Measurements from ENCODE around the gene KLHL35.

The KLHL35 gene

DNA sequence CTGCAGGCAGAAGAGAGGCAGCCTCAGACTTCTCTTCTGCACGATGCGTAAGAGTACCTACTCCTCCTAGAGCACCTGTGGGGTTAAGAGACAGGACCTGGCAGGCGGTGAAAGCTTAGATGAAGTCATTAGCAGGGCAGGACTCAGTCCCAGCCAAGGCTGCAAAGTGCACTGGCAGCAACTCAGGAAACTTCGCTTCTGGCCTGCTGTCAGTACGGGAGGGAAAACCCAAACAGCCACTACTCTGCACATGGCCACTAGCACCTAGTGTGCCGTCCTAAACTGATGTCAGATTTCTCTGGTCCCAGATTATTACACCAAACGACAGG lies 8.8 kb upstream of the KLHL35 start:
- DNase-seq = no peak

- no peak for DNase-seq
These were observed 8.2 kb upstream of the KLHL35 start for GRCh38 chr11:75440960-75441803.

DNA sequence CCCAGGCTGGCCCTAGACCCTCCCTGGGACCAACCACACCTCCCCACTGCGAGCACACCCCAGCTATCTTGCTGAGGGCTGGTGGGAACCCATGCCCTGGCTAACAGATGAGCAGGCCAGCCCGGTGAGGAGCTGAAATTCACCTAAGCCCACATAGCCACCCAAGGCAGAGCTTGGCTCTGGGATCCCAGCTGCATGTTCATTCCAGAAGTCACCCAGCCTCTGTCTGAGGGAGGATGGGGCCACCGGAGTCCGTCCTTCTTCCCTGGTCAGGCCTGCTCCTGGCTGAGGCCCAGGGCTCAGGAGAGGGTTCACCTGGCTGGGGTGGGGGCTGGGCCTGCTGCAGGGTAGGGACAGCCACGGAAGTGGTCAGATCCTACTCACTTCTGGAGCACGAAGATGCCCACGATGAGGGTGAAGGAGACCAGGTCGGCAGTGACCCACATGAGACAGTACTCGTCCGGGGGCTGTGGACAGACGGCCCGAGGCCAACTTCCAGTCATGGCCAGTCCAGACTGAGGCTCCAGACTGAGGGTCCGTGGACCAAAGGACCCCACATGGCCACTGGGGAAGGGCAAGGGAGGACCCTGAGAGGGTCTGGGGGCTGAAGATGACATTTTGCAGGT lies 6.6 kb upstream of the KLHL35 start:
- DNase-seq = no peak

GRCh38 chr11:75439026-75439425 lies 6.0 kb upstream of the KLHL35 start:
- DNase-seq = no peak

DNA sequence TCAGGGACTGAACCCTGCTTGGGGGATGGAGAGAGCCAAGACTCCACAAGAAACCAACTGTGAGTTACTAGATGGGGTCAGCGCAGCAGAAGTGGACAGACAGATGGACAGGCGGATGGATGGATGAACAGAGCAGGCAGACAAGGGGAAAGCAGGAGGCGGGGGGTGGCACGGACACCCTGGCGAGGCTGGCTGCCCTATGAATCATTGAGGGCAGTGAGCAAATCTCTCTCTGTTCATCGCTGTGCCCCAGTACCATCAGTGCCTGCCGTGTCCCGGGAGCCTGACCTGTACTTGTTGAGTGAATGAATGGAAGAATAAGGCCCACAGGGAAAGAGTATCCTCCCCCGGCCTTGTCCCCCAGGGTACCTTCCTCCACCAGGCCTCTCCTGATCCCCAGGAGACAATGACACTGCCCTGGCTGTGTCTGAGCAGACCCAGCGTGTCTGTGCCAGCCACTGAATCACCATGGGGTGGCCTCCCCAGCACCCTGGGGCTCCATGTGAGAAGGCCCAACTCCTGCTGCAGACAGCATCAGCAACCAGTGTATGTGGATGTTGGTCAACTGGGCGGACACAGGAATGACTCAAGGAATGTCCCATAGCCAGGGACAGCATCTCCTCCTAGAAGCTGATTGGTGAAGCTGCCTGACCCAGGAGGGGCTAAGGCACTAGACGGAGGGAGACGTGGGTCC lies 5.1 kb upstream of the KLHL35 start:
- no peak for DNase-seq

DNA sequence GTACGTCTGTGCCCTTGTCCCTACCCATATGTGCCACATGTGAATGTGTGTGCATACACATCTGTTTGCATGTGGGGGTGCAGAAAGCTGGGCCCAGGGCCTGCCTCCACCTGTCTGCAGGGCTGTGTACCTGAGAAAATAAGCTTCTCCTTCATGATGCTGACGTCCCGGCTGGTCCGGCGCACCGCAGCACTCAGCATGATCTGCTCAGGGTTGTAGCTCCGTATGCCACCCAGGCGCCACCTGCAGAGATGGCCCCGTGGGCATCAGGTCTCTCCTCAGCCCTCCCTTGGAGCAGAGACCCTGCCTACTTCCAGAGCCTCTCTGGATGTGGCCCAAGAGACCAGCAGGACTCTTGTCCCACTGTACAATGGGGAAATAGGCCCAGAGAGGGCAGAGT lies 3.8 kb upstream of the KLHL35 start:
- no peak for DNase-seq

GRCh38 chr11:75435571-75435925 lies 2.5 kb upstream of the KLHL35 start:
- no peak for DNase-seq

DNA sequence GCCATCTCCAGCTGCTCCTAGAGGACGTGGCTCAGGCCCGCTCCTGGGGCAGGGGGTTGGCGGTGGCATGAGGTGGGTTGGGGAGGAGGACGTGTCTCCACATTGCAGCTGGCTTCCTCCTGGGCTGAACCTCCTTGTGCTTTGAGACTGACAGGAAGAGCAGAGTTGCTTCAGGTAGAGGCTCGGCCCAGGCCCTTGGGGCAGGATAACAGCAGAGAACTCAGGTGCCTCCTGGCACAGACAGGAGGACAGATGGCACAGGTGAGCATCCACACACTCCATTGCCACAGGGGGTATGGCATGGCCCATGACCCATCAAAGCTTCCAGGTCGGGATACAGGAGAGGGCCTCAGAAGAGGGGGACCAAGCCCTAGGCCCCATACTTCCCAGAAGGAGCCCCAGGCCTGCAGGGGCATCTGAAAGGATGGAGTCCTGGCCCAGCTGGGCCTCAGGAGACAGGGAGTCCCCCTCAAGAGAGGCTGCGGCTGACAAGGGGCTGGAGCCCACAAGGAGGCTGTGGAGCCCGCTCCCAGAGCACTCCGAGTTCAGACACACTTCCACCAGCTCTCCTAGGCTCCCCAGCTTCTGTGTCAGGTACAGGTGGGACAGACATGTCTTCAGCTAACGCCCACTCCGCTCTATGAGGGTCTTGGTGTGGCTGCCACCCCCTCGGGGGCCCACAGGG lies 2.0 kb upstream of the KLHL35 start:
- DNase-seq = no peak

DNA sequence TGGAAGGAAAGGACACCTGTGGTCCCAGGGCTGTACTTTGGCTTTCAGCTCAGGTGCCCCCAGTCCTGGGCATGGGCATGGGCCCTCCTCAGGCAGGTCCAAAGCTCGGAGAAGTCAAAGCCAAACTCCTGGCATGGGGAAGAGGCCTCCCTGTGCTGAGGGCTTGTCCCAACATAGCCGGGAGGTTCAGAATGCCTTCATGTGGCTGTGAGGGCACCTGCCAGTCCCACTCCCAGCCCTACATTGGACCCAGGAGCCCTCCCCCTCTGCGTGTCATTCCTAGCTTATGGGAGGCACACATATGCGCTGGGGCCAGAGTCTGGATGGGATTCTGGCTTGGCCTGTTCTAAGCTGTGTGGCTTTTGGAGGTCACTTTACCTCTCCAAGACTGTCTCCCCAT lies 1.0 kb upstream of the KLHL35 start:
- DNase-seq = no peak

GRCh38 chr11:75433443-75433842 lies 440 bp upstream of the KLHL35 start:
- DNase-seq = no peak

- no peak for DNase-seq
These were observed 1.2 kb downstream of the KLHL35 start for GRCh38 chr11:75431533-75432525.

- no peak for DNase-seq
These were observed 2.1 kb downstream of the KLHL35 start for GRCh38 chr11:75430714-75431532.

DNA sequence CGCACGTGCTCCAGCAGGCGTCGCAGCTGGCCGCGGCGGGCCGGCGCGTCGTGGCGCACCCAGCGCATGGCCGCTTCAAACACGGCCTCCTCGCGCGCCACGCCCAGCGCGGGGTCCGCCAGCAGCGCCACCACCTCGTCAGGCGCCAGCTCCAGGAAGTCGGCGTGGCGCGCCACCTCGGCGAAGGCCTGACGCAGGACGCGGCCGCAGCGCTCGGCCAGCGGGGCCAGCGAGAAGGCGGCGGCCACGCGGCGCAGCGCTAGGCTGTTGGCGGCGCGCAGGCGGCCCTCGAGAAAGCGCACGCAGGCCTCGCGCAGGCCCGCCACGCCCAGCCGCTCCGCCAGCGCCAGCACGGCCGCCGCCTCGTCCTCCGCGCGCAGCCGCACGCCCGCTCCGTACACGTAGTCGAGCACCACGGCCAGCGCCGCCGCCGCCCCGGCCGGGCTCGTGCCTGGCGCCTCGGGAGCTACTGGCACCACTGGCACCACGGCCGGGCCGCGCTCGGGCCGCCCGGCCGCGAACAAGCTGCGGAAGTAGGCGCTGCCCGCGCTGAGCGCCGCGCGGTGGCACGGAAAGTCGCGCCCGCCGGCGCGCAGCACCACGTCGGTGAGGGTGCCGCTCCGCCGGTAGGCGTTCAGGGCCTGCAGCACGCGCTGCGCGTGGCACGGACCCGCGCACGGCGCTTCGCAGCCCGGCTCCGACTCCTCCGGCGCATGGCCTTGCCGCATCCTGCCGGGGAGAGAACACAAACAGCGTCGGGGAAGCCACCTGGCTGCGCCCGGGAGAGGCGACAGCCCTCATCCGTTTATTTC lies 2.9 kb downstream of the KLHL35 start:
- DNase-seq = peak; percentile 62

DNA sequence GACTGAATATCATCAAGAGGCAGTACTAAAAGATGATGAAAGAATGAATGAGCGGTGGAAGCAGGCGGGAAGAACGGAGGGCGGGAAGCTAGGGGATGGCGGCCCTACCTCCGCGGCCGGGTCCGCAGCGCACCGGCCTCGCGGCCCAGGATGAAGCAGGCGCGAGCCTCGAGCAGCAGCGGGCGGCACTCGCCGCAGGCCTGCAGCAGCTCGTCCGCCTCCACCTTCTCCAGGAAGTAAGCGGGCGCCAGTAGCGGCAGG lies 3.4 kb downstream of the KLHL35 start:
- DNase-seq = no peak

DNA sequence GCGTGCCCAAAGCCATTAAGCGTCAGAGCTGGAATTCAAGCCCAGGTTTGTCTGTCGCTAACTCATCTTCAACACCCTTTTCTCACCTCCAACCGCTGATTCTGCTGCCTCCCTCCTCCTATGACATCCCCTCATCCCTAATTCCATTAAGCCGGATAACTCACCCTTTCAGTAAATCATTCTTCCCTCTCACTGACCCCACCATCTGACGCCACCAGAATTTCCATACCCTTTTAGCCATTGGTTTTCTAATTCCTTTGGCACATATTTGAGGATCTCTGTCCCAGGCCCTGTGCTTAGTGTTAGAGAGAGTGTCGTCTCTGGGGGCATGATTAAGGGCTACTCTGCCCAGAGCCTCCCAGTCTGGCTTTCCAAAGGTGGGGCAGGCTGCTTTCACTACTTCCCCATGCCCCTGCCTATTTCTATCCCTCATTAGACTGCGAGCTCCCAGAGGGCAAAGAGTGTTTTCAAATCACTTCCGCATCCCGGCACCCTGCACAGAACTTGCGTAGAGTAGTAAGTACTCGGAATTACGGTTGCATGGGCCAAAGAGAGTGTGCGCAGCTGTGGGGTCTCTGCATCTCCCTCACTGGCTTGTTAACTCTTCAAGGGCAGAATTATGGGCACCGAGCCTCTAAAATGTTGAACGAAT lies 3.9 kb downstream of the KLHL35 start:
- DNase-seq = no peak

GRCh38 chr11:75428281-75428724 lies 4.7 kb downstream of the KLHL35 start:
- DNase-seq = peak; percentile 48

DNA sequence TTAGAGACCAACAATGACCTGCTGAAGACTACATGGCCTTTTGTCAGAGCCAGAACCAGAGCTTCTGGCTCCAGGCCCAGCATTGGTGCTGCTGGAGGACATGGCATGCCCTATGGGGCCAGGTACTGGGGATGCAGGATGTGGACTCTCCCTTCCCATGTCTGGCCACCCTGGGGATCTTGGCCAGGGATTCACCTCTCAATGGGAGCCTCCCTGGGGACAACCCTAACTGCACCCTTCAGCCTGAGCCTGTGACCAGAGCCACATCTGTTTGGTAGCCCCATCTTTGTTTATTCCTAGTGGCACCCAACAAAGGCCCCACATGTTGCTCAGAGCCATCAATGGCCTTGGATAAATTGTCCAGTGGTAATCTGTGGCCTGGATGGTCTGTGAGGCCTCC lies 5.8 kb downstream of the KLHL35 start:
- DNase-seq = no peak

DNA sequence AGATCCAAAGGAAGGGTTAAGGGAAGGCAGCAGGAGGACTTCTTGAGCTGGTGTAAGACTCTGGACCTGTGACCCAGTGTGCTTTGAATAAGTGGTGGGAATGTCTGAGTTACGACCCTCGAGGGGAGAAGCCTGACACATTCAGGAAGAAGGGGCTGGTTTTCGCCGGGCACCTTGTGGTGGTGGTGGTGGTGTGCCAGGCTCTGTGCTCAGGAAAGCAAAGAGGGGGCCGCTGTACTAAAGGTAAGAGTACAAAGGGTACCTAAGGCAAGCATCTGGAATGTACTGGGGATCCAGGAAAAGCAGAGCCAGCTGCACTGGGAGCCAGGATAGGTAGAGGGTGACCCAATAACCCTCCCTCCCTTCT lies 6.3 kb downstream of the KLHL35 start:
- DNase-seq = no peak

DNA sequence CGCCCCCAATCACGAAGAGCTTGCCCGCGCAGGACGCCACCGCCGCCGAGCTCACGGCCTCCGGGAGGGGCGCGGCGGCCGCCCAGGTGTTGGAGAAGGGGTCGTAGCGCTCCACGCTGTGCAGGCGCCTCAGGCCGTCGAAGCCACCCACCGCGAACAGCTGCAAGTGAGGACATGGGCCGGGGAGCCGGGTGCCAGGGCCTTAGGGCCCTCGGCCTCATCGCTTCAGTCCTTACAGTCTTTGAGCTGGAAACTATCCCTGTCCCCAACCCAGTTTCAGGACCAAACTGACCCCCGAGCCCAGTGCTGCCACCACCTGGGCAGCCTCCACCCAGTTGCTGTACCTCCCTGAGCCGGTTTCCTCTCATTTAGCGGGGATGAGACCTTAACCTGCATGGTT lies 7.6 kb downstream of the KLHL35 start:
- no peak for DNase-seq

- DNase-seq = no peak
These were observed 8.6 kb downstream of the KLHL35 start for GRCh38 chr11:75424396-75424795.
